SIG-M5 treated with dmso at 0.1 percent for 504 hours (cell line): ENCODE measurements around the gene MRPS18A.
"Not testable (repeated sequence)": the region's sequence is repeated elsewhere in the genome, so short reads cannot be mapped to it uniquely, and the experiment has no call there.

Experiments
- DNase-seq: peaks from one replicate; lab custom pipeline; 2025; ENCODE audit not compliant: unreplicated experiment; lab: John Stamatoyannopoulos, UW

Gene MRPS18A

DNA sequence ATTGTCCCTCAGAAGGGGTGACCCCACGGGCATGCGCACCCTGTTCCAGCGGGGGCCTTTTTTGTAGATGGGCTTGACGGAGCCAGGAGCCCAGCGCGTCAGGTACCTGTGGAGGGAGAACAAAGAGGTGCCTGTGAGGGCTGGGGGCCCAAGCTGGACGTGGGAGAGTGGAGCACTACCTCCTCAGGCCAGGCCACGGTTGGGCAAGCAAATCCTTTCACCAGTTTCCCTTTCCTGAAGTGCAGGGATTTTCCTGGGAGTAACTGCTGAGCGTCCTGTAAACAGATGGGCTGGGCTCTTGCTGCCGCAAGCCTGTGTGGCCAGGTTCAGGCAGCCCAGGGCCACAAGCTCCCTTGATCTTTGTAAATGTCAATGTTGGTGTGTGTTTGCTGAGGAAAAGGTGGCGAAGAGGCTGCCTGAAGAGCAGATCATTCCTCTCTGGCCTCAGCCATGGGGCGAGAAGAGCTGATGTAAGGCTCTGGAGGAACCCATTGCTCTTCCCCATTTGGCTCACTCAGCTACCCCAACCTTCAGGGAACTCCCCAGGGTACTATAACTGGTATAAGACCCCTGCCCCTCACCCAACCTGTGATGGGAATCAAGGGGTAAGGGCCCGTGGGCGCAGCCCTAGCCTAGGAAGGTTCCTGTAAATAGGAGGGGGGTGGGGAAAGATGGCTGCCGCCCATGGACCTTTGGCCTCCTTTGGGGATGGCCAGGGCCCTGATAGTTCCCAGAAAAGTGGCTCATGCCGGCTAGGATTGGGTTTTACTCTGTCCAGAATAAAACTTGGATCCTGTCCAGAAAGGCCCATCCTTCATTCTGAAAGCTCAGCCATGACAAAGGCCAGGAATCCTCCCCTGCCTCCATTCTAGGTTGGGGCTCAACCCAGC, 15.5 kb downstream of the MRPS18A start:
- no peak for DNase-seq

DNA sequence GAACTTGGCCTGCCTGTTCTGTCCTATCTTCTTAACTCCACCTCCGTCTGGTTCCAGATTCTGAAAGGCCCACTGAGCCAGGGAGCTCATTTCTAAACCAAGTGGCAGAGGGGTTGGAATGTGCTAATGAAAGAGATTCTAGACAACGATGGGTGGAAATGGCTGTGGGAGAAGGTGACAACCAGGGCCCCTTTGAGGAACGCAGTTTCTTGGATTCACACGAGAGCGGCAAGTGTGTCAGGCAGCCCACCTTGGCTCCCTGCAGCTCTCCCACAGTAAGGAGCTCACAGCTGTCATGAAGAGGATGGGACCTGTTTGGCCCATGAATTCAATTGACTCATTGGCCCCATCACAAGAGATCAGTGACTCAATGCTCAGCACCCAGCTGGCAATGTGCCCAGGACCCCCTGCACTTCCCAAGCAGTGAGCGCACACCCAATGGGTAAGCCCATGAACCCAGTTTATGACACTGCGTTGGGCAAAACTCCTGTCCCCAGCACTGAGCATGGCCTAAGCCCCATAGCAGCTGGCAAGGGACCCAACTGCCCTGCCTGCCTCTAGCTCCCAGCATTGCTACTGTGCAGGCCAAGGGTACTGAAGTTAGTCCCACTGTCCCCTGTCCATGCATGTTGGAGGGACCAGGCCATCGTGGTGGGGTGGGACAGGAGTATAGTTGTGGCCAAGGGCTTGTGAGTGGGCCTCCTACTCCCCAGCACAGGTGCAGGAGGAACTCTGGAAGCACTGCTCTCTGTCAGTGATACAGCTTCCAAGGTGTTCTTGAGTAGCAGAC, 16.4 kb downstream of the MRPS18A start:
- no peak for DNase-seq

GRCh38 chr6:43670623-43670986, 17.0 kb downstream of the MRPS18A start:
- no peak for DNase-seq

- no peak for DNase-seq
Measured at GRCh38 chr6:43669922-43670622, 17.5 kb downstream of the MRPS18A start.

- no peak for DNase-seq
Measured at GRCh38 chr6:43669050-43669921, 18.3 kb downstream of the MRPS18A start.

GRCh38 chr6:43668151-43669028, 19.2 kb downstream of the MRPS18A start:
- DNase-seq, result peak; percentile 46

GRCh38 chr6:43667245-43668150, 20.1 kb downstream of the MRPS18A start:
- peak; percentile 58 for DNase-seq

DNA sequence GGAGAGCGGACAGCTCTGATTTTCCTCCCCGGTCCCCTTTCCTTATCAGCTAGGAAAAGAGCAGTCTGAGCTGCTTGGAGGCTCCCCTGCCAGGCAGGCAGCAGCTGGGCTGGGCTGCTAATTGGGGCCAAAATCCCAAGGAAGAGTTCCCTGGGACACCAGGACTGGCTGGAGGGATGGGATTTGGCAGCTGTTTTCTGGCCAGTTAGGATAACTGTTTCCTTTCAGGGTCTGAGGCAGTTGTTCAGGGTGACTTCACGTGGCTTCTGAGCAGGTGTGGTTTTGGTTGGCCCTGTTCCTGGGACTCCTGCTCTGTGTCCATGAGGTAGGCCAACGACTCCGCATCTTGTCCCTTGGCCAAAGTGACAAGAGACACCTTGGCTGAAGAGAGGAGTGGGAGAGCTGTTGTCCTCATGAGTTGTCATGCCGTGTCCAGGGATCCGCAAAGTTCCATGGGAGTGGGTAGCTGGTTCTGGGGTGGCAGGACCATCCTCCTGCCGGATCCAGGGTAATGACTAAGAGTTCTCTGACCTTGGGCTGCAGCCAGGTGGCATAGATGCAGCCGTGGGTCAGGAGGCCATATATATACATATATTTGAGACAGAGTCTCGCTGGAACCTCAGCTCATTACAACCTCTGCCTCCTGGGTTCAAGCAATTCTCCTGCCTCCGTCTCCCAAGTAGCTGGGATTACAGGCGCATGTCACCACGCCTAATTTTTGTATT, 21.2 kb downstream of the MRPS18A start:
- no peak for DNase-seq

- no peak for DNase-seq
Measured at GRCh38 chr6:43665376-43665775, 22.2 kb downstream of the MRPS18A start.

GRCh38 chr6:43662948-43663347, 24.6 kb downstream of the MRPS18A start:
- not testable (repeated sequence) for DNase-seq

DNA sequence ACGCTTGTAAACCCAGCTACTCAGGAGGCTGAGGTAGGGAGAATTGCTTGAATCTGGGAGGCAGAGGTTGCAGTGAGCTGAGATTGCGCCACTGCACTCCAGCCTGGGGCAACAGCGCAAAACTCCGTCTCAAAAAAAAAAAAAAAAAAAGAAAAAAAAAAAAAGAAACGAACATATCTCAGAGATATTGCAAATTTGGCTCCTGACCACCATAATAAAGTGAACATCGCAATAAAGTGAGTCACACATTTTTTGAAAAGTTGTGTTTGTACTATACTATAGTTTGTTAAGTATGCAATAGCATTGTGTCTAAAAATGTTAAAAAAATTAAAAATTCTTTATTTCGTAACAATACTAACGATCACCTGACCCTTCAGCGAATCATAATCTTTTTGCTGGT, 29.4 kb downstream of the MRPS18A start:
- DNase-seq, result no peak

DNA sequence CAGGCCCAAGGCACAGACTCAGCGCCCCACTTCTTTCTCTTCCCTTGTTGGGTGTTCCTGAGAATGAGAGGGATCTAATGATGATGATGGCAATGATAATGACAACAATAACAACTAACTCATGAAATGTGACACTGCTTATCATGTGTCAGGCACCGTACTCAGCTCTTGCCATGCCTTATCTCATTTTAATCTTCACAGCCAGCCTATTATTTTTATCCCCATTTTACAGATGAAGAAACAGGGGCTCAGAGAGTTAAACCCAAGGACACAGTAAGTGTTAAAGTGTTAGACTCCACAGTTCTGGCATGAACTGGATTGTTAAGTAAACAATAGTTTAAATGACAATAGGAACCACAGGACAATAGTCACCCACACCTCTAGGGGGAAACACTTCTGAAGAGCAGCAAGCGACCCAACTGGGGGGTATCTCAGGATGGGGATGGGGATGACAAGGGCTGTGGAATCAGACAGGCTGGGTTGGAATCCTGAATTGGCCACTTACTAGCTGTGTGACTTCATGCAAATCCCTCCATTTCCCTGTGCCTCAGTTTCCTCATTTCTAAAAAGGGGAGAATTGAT, 30.3 kb downstream of the MRPS18A start:
- DNase-seq, result no peak

DNA sequence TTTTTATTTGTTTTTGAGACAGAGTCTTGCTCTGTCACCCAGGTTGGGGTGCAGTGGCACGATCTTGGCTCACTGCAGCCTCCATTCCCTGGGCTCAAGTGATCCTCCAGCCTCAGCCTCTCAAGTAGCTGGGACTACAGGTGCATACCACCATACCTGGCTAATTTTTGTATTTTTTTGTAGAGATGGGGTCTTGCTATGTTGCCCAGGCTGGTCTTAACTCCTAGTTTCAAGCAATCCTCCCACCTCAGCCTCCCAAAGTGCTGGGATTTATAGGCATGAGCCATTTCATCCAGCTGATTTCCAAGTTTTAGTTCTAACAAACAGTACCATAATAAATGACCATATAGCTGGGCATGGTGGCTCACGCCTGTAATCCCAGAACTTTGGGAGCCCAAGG, 34.8 kb downstream of the MRPS18A start:
- not testable (repeated sequence) for DNase-seq

DNA sequence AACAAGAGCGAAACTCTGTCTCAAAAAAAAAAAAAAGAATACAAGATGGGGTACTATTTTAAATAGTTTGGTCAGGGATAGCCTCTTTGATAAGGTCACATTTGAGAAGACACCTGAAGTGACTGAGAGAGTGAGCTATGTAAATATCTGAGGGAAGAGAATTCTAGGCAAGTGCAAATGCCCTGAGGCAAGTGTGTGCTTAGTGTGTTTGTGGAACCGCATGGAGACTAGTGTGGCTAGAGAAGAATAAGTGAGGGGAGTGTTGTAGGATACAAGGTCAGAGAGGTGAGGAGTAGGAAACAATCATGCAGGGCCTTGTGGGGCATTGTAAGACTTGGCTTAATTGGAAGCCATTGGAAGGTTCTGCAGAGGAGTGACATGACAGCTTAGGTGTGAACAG, 39.3 kb downstream of the MRPS18A start:
- no peak for DNase-seq

DNA sequence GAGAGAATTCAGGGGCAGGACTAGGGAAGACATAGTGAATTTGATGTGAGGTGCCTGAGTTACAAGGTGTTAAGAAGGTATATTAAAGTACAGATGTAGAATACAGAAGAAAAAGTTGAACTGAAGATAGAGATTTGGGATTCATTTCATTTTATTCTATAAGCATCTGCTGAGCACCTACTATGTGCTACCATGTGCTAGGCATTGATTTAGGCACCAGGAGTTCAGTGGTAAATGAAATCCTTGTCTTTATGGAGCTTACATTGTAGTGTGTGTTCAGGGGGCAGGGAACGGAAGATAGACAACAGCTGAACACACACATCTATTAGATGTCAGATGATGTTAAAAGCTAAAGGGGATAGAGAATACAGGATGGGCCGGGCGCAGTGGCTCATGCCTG, 40.0 kb downstream of the MRPS18A start:
- no peak for DNase-seq

GRCh38 chr6:43645613-43645964, 42.0 kb downstream of the MRPS18A start:
- no peak for DNase-seq

DNA sequence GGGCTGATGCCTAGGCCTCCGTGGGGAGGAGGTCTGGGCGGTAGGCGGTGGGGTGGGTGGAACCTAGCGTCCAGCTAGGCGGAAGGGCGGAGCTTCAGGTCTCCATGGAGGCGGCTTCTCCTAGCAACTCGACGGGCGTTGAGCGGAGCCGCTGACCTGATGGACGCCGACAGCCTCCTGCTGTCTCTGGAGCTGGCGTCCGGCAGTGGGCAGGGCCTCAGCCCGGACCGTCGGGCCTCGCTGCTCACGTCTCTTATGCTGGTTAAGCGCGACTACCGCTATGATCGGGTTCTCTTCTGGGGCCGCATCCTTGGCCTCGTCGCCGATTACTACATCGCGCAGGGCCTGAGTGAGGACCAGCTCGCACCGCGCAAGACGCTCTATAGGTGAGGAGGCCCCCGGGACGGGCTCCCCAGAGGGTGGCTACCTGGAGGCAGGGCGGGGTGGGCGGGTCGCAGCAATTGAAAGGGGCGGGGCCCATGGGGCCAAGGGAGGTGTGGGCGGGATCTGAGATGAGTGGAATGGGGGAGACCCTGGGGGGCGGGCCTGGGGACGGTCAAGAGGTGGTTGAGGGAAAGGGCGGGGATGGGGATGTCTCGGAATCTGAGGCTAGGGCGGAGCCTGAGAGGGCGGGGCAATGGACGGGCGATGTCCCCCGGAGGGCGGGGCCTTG, 42.5 kb downstream of the MRPS18A start, which contains the start of gene RSPH9:
TSS of gene RSPH9 (plus strand) at position 97 of the 673 bp plus-strand sequence. CDS start at position 160, 63 bp downstream.
- no peak for DNase-seq
